ENCODE data around the gene PTPN1.
"Not testable (repeated sequence)": the region's sequence is repeated elsewhere in the genome, so short reads cannot be mapped to it uniquely, and the experiment has no call there.

The PTPN1 gene

DNA sequence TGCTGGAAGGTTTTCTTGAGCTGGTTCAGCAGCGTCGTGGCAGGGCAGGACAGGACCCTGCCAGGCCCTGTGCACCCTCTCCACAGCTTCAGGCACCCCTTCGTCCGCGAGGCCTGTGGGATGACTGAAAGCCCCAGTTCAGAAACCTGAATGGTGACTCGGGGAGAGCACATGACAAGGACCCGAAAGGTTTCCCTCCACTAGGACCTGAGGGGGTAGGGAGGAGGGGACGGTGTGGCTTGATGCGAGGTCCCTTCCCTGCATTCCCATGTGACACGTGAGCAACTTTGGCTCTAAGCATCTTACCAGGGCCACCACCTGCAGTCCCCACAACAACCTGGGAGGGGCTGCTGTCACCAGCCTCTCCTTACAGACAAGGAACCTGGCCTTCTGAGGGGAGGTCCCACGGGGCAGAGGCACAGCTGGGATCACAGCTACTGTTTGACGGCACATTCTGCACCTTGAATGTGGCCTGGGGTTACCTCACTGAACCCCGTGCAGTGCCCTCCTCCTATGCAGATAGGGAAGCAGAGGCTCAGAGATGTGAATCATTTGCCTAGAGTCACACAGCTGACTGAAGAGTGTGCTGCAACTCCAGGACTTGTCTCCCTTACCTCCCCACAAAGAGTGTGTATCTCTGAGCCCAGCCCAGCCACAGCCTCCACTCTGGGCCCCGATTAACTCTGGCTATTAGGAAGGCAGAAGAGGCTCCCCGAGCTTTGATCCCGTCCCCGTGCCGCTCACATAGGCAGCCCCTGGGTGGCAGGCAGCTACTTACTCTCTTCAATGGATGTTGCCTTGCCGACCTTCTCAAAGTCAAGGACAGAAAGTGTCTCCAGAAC is 84.6 kb downstream of the PTPN1 start:
- DNase-seq = no peak

DNA sequence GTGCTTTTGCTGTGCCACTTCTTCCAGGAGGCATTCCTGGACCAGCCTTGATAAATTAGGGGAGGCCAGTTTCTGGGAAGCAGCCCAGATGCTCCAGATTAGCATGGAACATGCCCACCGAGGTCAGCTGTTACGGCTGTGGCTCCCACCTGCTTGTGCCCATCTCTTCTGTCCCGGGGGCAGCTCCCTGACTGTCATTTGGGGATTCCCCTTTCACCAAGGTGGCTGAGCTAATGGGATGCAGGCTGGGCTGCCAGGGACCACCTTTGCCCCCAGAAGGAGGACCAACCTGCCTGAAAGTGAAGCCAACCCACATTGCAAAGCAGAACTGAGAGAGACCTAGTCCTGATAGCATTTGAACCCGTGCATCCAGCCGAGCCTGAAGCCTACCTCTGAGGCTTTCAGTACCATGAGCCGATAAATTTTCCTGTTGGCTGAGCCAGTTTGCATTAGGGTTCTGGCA is 85.3 kb downstream of the PTPN1 start:
- DNase-seq = no peak

DNA sequence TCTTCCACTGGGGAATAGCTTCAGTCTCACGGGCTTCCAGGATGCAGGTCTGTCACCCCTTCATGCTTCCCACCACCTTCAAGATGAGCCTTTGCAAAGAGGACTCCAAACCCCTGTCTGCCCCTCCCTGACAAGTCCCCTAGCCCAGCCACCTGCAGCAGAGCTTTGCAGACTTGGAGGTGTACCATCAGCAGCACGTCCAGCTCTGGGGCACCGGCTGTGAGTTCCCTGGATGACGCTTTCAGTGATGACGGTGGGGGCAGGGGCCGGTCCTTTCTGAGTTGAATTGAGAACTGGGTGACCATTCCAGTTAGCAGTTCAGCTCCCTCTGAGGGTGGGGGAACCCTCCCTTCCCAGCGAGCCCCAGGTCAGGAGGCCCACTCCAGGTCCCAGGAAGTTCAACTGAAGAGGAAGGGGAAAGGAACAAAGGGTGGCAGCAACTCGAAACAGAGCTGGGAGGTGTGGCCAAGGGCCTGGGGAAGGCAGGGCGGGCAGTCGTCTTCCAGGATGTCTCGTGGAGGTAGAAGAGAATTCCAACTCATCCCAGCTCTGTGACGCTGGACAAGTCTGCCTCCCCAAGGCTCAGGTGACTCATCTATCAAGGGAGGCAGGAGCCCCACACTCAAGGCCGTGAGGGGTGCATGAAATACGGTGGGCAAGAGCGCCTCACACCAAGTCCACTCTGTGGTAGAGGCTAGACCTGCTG is 86.0 kb downstream of the PTPN1 start:
- no peak for DNase-seq

DNA sequence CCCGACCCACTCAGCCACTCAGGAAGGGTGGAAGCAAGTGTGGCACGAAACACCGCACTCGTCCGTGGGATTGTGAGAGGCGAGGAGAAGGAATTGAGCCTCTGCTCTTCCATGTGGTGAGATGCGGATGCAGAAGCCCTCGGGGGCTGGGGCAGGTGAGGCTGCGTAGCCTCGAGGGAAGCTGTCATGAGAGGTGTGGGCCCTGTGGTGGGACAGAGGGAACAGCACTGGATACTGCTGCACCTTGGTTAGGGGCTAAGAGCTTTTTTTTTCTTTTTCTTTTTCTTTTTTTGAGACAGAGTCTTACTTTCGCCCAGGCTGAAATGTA is 86.5 kb downstream of the PTPN1 start:
- DNase-seq = no peak

DNA sequence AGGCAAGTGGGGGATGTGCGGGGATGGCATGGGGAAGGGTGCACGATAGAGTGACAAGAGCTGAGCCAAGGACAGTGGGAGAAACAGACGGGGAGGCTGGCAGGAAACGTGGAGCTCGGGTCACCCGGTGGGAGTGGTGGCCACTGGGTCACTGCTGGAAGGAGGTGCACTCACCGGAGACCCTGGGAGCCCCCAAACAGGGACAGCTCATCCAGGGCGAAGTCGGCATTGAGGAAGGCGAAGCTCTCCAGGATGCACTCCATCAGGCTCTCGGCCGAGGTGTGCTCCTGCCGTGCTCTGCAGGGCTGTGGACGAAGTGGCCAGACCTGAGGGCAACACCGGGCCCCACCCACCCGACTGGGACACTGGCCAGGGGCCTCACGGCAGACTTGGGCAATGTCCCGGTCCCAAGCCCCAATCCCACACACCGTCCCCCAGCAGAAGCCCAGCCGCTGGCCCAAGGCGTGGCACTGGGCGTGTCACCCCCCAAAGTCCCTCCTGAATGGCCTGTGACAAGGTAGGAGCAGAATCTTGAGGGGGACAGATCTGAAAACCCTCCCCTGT is 87.3 kb downstream of the PTPN1 start:
- no peak for DNase-seq

- no peak for DNase-seq
Measured at GRCh38 chr20:50598074-50598473, 87.9 kb downstream of the PTPN1 start.

DNA sequence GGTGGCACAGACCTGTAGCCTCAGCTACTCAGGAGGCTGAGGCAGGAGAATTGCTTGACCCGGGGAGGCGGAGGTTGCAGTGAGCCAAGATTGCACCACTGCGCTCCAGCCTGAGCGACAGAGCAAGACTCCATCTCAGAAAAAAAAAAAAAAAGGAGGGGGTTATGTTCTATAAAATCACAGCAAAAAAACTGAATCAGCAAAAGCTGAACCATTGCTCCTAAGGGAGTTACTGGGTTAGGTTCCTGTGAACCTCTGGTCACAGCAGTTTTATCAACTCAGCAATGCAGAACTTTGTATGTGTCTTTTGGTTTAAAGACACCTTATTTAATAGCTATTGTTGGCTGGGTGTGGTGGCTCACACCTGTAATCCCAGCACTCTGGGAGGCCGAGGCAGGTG is 88.6 kb downstream of the PTPN1 start:
- not testable (repeated sequence) for DNase-seq

DNA sequence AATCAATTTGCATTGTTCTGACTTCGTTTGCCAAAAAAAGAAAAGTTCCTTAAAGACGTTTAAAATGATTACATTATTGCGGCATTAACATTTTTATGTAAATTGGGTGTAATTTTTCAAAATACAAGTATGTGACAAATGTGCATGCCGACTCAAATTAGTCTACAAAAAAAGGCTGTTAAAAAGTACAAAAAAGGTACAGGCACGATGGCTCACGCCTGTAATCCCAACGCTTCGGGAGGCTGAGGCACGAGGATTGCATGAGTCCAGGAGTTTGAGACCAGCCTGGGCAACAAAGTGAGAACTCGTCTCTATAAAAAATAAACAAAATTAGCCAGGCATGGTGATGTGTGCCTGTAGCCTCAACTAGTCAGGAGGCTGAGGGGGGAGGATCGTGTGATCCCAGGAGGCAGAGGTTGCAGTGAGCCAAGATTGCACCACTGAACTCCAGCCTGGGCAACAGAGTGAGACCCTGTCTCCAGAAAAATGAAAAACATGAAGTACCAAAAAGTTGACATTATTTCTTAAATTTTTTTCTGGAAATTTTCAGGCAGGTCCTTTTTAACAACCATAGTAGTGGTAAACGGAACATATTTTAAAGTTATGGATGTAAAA is 90.2 kb downstream of the PTPN1 start:
- DNase-seq = no peak

DNA sequence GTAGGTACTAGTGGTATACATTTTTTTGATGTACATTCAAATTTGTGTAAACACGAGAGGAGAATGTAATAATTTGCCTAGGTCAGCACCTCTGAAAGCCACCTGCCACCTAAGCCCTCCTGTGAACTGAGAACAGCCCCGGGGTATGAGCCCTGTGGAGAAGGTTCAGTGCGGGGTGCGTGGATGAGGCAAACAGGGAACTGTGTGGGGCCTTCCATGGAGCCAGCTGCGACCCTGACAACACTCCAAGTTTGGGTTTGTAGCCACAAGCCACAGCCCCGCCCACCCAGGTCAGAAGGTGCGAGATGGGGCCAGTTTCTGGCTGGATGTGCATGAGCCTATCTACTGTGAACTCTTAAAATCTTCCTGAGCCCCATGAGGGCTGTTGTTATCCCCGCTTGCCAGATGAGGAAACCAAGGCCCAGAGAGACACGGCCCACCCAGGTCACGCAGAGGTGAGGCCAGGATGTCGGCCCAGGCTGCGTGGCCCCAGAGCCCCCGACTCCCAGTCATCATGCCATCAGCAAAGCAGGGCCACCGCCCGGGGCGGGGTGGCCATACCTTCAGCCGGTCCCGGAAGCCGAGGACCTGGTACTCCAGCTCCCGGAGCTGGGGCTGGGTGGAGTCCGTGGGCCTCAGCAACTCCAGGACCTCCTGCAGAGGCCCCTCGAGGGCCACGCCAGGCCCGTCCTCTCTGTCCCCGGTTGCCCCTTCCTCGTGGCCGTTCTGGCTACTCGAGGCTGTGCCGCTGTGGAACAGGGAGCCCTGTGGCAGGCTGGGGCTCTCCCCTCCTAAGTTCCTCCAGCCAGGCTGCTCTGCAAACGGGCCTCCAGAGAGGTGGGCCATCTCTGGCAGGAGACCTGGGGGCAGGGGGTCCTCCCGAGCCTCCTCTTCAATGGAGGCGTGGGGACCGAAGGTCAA is 91.6 kb downstream of the PTPN1 start:
- no peak for DNase-seq

DNA sequence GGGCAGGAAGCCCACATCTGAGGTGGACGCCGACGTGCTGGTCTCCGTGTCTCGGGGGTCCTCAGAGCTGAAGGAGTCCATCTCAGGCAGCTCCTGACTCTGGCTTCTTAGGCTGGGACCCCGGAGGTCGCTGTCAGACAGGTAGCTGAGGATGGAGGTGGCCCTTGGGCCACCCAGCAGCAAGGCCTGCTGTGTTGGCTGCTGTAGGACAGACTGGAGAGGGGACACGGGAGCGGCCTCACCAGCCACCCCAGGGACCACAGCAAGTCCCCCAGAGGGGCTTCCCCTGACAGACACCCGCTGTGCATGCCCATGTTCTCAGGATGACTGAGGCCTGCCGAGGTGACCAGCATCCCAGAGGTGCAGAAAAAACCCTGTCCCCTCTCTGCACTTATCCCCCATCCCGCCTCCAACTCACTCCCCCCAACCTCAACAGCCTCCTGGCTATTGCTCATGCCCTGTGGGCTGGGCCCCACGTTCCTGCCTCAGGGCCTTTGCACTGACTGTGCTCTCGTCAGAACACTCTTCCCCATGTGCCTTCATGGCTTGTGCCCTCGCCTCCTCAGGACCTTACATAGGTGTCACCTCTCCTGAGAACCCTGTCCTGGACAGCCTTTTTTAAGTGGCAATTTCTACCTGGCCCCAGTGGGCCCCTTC is 92.4 kb downstream of the PTPN1 start:
- no peak for DNase-seq

- DNase-seq = no peak
Measured at GRCh38 chr20:50604451-50604850, 94.3 kb downstream of the PTPN1 start.

DNA sequence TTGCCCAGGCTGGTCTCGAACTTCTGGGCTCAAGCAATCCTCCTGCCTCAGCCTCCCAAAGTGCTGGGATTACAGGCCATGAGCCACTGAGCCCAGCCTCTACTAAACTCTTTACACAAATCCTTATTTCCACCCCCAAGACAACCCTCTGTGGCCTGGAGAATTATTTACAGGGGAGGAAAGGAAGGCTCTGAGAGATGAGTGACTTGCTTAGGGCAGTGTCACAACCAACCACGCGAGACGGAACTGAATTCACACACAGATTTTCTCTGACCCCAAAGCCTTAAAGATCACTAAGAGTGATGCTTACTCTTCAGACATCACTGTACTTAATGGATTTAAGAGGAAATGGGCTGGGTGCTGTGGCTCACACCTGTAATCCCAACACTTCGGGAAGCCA is 95.0 kb downstream of the PTPN1 start:
- no peak for DNase-seq

- DNase-seq = no peak
Measured at GRCh38 chr20:50607436-50607835, 97.3 kb downstream of the PTPN1 start.

- no peak for DNase-seq
Measured at GRCh38 chr20:50607850-50608749, 97.9 kb downstream of the PTPN1 start.

GRCh38 chr20:50608750-50609104 is 98.5 kb downstream of the PTPN1 start:
- no peak for DNase-seq

GRCh38 chr20:50609438-50609989 is 99.3 kb downstream of the PTPN1 start:
- no peak for DNase-seq

GRCh38 chr20:50610212-50610718 is 100.1 kb downstream of the PTPN1 start:
- DNase-seq = no peak

DNA sequence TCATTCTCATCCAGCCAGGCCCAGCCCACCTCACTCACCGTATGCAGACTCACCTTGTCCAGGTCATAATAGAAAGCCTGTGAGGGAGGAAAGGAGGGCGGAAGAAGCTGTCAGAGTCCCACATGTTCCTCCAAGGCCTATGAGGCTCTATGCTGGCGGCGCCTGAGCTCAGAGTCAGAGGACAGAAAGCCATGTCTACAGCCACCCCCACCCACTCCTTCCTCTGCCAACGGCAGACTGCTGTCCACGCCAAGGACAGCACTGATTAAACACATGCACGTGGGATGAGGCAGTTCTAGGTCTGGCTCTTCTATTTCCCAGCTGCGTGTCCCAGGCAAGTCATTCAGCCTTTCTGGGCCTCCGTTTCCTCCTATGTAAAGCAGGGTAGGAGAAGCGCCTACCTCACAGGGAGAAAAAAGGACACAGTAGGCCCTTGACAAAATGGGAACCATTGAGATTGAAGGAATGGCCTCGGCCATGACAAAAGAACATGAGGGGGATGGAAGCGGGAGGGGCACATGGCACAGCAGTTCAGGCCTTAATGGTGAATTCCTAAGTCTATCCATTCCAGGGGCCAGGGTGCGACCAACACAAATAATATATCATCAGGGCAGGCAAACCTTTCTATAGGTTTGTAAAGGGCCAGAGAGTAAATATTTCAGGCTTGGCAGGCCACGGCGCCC is 101.1 kb downstream of the PTPN1 start:
- DNase-seq = no peak

- DNase-seq = no peak
Measured at GRCh38 chr20:50613438-50614169, 103.4 kb downstream of the PTPN1 start.
